CD1c-positive myeloid dendritic cell (primary cell): ENCODE measurements around the gene IMPA2.
"Not testable (repeated sequence)": the region's sequence is repeated elsewhere in the genome, so short reads cannot be mapped to it uniquely, and the experiment has no call there.

ENCODE experiments used
- DNase-seq: peaks from one replicate; pipeline ENCODE4 v3.0.0-alpha.2; 2016; ENCODE audit errors: extremely low spot score

IMPA2 gene

GRCh38 chr18:11962597-11962996 lies 18.7 kb upstream of the IMPA2 start:
- no peak for DNase-seq

DNA sequence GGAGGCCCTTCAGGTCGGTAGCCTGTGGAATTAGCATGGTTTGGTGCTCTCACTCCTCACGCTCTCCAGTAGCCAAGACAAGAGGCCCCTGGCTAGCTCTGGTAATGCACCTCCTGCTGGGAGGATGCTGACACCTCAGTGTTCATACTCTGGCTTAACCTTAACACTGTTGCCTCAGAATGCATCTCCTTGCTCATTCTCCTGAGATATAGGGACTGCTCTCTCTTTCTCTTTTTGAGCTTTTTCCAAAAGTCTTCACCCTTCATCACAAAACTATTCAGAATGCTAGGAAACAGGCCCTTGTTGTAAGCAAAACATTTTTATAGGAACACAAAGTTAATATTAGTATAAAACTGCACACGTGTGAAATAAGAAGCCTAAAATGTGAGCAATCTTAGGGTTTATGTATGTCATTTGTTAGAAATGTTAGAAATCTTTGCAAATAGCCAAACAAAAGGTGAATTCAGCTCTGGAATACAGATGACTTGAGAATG lies 17.3 kb upstream of the IMPA2 start:
- no peak for DNase-seq

DNA sequence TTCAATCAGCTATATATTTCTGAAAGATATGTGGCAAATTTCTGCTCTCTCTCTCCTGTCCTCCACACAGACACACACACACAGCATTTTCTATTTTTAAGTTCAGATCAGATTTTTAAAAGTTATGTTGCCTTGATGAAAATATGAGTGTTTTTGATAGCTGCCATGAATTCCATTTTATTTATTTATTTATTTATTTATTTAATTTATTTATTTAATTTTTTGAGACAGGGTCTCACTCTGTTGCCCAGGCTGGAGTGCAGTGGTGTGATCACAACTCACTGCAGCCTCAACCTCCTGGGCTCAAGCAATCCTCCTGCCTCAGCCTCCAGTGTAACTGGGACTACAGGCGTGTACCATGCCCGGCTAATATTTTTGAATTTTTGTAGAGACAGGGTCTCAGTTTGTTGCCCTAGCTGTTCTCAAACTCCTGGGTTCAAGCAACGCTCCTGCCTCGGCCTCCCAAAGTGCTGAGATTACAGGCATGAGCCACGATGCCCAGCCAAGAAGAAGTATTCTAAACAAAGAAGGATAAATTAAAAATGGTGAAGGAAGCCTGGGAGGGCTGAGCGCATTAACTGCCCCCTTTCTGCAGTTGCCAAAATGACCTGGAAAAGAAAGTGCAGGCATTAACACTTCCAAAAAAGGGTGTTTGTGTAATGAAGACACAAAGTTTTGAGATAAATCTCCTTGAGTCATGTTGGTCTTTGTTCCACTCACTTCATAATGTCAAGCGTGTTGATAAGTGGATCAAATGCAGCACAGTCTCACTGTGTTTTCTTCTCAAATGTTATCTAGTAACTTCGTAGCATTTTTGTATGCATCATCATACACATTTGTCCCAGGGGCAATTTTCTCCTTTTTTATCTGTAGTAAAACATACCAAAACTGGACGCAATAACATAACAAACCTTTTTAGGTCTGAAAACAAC lies 11.1 kb upstream of the IMPA2 start:
- no peak for DNase-seq

DNA sequence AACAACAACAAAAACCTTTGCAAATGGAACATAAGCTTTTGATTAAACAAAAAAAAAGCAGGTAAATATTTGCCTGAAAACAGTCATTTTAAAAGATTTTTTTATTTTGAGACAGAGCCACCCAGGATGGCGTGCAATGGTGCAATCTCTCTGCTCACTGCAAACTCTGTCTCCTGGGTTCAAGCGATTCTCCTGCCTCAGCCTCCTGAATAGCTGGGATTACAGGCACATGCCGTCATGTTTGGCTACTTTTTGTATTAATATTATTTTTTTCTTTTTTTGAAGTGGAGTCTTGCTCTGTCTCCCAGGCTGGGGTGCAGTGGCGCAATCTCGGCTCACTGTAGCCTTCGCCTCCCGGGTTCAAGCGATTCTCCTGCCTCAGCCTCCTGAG lies 10.5 kb upstream of the IMPA2 start:
- not testable (repeated sequence) for DNase-seq

DNA sequence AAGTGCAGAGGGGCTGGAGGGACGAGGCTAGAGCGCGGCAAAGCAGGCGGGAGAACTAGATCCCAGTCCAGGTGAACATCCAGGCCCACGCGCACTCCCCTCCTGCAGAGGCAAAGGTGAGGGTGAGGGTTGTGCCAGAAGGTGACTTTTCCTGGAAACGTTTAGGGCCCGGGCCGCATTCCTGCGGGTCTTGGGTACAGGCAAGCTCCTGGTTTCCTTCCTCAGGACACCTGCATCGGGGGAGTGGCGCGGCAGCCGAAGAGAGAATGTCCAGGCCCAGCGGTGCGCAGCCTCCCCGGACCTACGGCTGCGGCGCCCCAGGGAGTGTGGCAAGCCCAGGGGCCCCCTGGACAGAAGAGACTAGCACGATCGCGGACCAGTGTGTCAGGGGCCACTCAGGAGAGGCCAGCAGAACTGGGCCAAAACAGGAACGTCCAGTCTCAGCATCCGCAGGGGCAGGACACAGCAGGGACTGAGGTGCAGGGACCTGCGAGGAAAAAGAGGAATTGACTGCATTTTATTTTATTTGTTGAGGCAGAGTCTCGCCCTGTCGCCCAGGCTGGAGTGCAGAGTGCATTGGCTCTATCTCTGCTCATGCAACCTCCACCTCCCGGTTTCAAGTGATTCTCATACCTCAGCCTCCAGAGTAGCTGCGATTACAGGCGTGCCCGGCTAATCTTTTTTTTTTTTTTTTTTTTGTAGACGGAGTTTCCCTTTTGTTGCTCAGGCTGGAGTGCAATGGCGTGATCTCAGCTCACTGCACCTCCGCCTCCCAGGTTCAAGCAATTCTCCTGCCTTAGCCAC lies 8.7 kb upstream of the IMPA2 start:
- no peak for DNase-seq

DNA sequence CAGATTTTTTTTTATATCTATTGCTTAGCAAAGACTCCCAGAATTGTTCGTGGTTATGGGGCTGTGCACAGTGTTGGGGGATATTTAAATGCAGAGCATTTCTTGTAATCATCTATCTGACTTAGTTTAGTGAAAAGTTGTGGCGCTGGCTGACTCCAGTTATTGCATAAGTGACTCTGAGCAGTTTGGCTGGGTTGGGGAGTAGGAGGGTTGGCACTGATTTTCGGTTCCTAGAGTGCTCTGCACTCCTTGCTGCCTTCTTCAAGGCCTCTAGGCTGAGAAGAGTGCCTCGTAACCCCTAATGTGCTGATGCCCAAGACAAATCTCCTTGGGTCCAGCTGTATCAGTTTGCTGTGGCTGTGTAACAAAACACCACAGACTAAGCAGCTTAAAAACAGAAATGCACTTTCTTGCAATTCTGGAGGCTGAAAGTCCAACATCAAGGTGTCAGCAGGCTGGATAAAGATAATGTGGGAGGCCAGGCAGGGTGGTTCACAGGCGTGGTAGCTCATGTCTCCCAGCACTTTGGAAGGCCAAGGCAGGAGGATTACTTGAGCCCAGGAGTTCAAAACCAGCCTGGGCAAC lies 6.5 kb upstream of the IMPA2 start:
- no peak for DNase-seq

DNA sequence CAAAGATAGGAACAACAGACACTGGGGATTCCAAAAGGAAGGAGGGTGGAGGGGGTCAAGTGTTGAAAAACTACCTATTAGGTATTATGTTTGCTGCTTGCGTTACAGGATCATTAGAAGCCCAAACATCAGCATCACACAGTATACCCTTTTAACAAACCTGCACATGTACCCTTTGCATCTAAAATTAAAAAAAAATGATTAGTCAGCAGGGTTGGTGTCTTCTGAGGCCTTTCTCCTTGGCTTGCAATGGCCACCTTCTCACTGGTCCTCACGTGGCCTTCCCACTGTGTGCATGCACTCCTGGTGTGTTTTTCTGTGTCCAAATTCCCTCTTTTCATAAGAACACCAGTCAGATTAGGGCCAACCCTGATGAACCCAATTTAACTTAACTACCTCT lies 5.6 kb upstream of the IMPA2 start:
- no peak for DNase-seq

DNA sequence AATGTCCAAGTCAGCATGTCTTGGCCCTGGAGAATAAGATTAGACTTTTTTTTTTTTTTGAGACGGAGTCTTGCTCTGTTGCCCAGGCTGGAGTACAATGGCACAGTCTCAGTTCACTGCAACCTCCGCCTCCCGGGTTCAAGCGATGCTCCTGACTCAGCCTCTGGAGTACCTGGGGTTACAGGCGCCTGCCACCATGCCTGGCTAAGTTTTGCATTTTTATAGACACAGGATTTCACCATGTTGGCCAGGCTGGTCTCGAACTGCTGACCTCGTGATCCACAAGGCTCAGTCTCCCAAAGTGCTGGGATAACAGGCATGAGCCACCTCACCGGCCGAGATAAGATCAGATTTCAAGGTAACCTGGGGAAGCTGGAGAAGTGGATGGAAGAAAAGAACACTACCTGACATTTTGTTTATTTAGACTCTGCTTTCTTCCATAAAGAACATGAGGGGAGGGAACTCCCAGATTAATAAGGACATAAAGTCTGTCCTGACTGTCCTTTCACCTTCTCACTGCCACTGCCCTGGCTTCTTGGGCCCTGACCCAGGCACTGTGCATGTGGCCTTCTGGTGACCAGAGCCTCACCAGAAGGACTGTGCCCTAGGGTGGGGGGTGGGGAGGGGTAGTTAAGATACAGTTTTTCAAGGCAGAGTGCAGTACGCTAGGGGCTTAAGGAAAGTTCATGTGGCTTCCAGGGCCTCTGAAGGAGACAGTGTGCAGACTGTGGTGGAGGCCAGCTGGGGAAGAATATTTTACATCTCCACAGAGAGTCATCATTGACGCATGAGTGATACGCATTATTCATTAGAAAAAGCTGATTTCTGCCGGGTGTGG lies 4.8 kb upstream of the IMPA2 start:
- no peak for DNase-seq

DNA sequence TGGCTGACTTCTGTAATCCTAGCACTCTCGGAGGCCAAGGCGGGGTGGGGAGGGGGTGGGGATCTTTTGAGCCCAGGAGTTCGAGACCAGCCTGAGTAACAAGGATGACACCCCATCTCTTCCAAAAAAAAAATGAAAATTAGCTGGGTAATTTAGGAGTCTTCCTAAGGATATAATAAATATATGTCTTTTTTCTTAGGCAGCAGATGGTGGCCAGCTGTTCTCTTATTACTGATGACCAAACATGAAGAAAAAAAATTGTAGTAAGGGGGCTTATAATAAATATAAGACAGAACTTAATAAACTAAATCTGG lies 4.2 kb upstream of the IMPA2 start:
- DNase-seq: no peak

DNA sequence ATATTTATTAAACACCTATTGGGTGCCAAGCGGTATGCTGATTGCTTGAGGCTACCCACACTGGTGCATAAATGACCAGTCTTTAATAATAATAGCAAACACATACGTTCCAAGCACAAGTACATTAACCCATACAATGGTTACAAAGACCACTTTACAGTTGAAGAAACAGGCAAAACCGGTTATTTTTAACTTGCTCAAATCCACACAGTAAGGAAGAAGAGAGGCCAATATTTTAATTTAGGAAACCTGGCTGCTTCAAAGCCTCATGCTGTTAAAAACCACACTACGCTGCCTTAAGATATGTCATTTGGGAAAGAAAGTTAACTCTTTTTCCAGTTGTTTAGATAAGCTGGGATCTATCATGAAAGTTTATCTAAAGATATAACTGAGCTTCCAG lies 2.4 kb upstream of the IMPA2 start:
- no peak for DNase-seq

DNA sequence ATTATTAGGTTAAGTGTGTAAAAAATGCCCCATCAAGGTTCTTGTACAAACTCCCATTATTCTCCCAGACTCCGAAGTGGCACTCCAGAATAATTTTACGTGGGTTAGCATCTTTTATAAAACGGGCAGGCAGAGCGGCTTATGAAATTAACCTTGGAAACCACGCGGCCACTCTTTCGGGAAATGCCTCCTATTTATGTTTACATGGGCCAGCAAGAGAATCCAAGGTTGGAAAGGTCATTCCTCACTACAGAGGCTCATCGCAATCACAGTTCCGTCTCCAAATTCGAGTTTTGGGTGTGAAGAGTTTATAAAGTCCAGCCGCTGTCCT lies 1.2 kb upstream of the IMPA2 start:
- no peak for DNase-seq

- DNase-seq: peak; percentile 96
These were observed 664 bp upstream of the IMPA2 start for GRCh38 chr18:11980494-11981191.

- peak; percentile 58 for DNase-seq
These were observed 448 bp downstream of the IMPA2 start for GRCh38 chr18:11981543-11982366.

GRCh38 chr18:11982981-11983380 lies 1.7 kb downstream of the IMPA2 start:
- no peak for DNase-seq

GRCh38 chr18:11983592-11983991 lies 2.3 kb downstream of the IMPA2 start:
- DNase-seq: no peak

DNA sequence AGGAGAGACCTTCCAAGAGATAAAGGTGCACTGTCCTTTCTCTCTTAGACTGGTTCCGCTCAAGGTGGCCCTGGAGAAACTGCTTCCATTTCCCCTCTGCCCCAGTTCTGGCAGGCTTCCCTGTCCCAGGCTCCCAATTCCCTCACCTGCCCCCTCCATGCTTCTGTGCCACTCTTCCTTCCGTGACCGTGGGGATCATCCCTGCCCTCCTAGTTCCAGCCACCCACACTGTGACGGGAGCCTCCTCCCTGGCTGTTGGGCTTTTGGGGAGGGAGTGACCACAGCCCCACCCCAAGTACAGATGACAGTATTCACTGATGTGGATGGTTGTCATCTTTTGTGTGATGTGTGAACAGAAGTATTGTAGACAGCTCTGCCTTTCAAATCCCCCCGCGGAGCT lies 2.8 kb downstream of the IMPA2 start:
- DNase-seq: no peak

GRCh38 chr18:11985586-11985985 lies 4.3 kb downstream of the IMPA2 start:
- DNase-seq: no peak

GRCh38 chr18:11986061-11986460 lies 4.8 kb downstream of the IMPA2 start:
- DNase-seq: peak; percentile 20

GRCh38 chr18:11987527-11987926 lies 6.2 kb downstream of the IMPA2 start:
- peak; percentile 67 for DNase-seq

DNA sequence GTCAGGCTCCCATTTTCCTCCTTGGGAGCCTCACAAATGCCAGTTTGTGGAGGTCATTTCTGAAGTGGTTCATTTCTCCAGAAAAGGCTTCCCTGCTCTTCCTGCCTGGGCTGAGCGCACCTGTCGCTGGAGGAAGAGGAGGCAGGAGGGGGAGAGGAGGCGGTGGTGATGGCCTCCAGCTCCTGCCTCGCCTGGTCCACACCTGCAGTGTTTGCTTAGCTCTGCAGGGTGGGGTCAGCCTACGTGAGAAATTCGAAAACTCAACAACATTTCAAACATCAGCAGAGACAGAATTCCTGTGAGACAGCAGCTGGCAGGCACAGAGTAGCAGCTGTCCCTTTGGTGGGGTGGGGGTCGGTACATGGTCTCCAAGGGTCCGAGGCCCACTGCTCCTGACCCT lies 7.9 kb downstream of the IMPA2 start:
- DNase-seq: no peak
